ENCODE data around the gene GLT8D2. TPM values are rescaled to one million over a fixed set of nuclear protein-coding genes. Genes with fewer than 3 reads are reported as not detected.

Gene GLT8D2, protein sequence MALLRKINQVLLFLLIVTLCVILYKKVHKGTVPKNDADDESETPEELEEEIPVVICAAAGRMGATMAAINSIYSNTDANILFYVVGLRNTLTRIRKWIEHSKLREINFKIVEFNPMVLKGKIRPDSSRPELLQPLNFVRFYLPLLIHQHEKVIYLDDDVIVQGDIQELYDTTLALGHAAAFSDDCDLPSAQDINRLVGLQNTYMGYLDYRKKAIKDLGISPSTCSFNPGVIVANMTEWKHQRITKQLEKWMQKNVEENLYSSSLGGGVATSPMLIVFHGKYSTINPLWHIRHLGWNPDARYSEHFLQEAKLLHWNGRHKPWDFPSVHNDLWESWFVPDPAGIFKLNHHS
- 0.59 and 19.8 TPM in 2 replicates for total RNA-seq (ENCODE audit: low replicate concordance)
- long read RNA-seq, partial matches to known transcripts: 1 of 4 reads
- long read RNA-seq, other reads (novel, unspliced or antisense): 0 of 4 reads

DNA sequence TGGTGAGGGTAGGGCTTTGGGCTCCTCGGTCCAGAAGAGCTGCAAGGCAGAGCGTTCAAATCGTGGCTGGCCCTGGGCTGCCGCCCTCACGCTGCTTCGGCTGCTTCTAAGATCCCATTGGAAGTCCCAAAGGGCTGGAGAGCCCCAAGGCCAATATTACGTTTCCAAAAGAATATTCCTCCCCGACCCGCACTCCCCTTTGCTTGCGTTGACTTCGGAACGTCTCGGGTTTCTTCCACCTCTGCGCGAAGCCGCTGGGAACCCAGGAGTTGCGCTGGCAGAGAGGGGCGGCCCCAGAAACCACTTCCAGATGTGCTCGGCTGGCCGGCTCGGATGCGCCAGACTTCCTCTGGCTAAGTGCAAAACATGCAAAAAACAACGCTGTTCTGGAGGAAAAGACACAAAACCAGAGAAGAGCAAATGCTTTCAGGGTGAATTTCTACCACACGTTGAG lies at the start of gene GLT8D2:
Gene GLT8D2 (minus strand): TSS at position 285 of the 454 bp plus-strand sequence. CDS start 30,539 bp downstream, outside the sequence.
- Mint-ChIP-seq H3K27ac (peak within 1 kb of the TSS; percentile 86), H3K4me1 (ENCODE audit: unreplicated experiment) (peaks cover 20% of the 10 kb centered on the region), H3K4me3 (peak within 1 kb of the TSS; percentile 92), H3K27me3 (peaks cover 48% of the 10 kb centered on the region), H3K36me3 (no peaks in the 10 kb centered on the region), H3K9me3 (no peaks in the 10 kb centered on the region)
- TF ChIP-seq, protein P1, sequence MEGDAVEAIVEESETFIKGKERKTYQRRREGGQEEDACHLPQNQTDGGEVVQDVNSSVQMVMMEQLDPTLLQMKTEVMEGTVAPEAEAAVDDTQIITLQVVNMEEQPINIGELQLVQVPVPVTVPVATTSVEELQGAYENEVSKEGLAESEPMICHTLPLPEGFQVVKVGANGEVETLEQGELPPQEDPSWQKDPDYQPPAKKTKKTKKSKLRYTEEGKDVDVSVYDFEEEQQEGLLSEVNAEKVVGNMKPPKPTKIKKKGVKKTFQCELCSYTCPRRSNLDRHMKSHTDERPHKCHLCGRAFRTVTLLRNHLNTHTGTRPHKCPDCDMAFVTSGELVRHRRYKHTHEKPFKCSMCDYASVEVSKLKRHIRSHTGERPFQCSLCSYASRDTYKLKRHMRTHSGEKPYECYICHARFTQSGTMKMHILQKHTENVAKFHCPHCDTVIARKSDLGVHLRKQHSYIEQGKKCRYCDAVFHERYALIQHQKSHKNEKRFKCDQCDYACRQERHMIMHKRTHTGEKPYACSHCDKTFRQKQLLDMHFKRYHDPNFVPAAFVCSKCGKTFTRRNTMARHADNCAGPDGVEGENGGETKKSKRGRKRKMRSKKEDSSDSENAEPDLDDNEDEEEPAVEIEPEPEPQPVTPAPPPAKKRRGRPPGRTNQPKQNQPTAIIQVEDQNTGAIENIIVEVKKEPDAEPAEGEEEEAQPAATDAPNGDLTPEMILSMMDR (conservative IDR thresholded peaks at IDR 0.05): no peak
- DNase-seq (ENCODE audit: extremely low spot score, unreplicated experiment): peak; percentile 88

DNA sequence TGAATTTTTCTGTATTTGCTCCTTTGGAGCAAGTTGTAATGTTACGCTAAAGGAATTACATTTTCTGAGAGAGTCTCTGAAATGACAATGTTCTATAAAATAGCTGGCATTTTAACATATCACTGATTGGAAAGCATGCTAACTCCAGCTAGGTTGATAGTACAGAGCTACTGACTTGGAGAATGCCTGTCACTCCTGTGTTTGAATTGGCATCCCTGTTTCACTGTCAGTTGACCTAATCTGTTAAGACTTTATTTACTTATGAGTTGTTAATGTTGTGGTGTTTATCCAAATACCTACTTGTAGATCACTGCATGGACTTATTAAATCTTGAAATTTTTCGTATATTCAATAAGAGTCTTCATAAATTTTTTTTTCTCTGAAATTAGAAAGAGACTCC lies 48.0 kb upstream of the GLT8D2 start:
- Mint-ChIP-seq H3K4me1 (ENCODE audit: unreplicated experiment) (no peaks in the 10 kb centered on the region), H3K9me3 (no peaks in the 10 kb centered on the region), H3K27ac (no peak overlapping the region), H3K36me3 (peaks cover 15% of the 10 kb centered on the region), H3K4me3 (no peak overlapping the region), H3K27me3 (no peaks in the 10 kb centered on the region)
- no peak for DNase-seq (ENCODE audit: extremely low spot score, unreplicated experiment)
- TF ChIP-seq, protein P1 (conservative IDR thresholded peaks at IDR 0.05): no peak

DNA sequence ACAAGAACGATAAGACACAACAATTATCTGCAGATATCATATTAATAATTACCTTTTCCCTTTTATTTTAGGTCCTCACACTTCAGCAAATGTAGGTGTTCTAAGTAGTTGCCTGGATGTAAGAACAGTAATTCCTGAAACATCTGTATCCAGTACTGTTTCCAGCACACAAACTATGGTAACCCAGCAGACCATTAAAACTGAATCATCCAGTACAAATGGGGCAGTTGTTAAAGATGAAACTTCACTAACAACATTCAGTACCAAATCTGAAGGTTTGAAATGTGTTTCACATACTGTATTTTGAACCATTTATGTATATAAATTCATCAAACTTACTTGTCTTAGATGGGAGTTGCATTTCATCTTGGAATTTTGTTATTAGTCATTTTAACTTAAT lies 45.3 kb upstream of the GLT8D2 start:
- Mint-ChIP-seq H3K9me3 (no peaks in the 10 kb centered on the region), H3K27ac (no peak overlapping the region), H3K36me3 (peaks cover 21% of the 10 kb centered on the region), H3K4me3 (no peak overlapping the region), H3K4me1 (ENCODE audit: unreplicated experiment) (no peaks in the 10 kb centered on the region), H3K27me3 (no peaks in the 10 kb centered on the region)
- no peak for DNase-seq (ENCODE audit: extremely low spot score, unreplicated experiment)
- TF ChIP-seq, protein P1 (conservative IDR thresholded peaks at IDR 0.05): no peak

DNA sequence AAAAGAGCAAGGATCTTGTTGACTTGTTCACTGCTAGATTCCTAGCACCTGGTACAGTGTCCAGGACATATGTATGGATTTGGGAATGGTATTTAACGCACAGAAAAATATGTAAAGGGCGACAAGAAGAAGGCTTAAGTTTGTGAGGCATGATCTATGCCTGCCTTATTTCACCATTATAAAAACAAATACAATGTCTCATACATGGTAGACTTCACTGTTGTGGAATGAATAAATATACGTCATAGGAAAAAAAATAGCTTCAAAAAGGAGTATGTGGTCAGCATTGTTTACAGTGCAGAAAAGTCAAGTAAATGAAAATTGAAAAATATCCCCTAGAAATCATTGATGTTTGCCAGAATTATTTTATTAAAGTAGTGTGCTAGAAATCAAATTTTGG lies 44.3 kb upstream of the GLT8D2 start:
- DNase-seq (ENCODE audit: extremely low spot score, unreplicated experiment): no peak
- Mint-ChIP-seq H3K27me3 (no peaks in the 10 kb centered on the region), H3K4me3 (no peak overlapping the region), H3K27ac (no peak overlapping the region), H3K9me3 (no peaks in the 10 kb centered on the region), H3K4me1 (ENCODE audit: unreplicated experiment) (no peaks in the 10 kb centered on the region), H3K36me3 (peaks cover 30% of the 10 kb centered on the region)
- TF ChIP-seq, protein P1 (conservative IDR thresholded peaks at IDR 0.05): no peak

DNA sequence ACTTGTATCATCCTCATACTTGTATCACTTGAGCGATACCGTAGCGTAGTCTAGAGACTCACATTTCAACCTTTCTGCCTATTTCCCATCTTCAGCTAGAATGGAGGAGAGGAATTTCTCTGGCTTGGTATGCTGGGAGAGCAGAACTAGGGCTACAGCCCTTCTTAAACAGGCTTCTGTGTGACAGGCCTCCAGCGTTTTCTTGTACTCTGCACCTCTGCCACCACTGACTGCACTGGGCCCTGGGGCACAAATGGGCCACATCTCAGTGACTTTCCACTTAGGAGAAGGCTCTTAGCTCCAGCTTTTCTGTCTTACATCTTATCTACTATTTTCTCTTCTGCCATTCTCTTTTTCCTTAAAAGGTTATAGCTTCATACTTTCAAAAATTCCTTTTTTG lies 41.1 kb upstream of the GLT8D2 start:
- H3K9me3 Mint-ChIP-seq: no peaks in the 10 kb centered on the region
- H3K27me3 Mint-ChIP-seq: no peaks in the 10 kb centered on the region
- H3K27ac Mint-ChIP-seq: no peak overlapping the region
- H3K4me3 Mint-ChIP-seq: no peak overlapping the region
- TF ChIP-seq, protein P1 (conservative IDR thresholded peaks at IDR 0.05): no peak
- no peaks in the 10 kb centered on the region for H3K4me1 Mint-ChIP-seq (ENCODE audit: unreplicated experiment)
- H3K36me3 Mint-ChIP-seq: peaks cover 29% of the 10 kb centered on the region
- no peak for DNase-seq (ENCODE audit: extremely low spot score, unreplicated experiment)
